HFFc6 (cell line): ENCODE results near the gene H3-3A. TPM values are rescaled to one million over a fixed set of nuclear protein-coding genes. Genes with fewer than 3 reads are reported as not detected.

Experiments used
- DNase-seq: peaks from one replicate; pipeline ENCODE4 v3.0.0-alpha.2; 2018
- H3K27ac Mint-ChIP-seq: 2 replicates; pipeline ENCODE4 v1.8.0; 2020; ENCODE audit warnings: mild to moderate bottlenecking, mixed read lengths
- H3K27me3 Mint-ChIP-seq: 2 replicates; pipeline ENCODE4 v1.8.0; 2021; ENCODE audit warnings: mild to moderate bottlenecking, moderate library complexity, mixed read lengths; ENCODE audit not compliant: insufficient read depth
- H3K36me3 Mint-ChIP-seq: 2 replicates; pipeline ENCODE4 v1.8.0; 2021; ENCODE audit warnings: low read depth, mixed read lengths
- H3K4me1 Mint-ChIP-seq: 2 replicates; pipeline ENCODE4 v1.8.0; 2020; ENCODE audit warnings: low read depth, mixed read lengths
- H3K4me3 Mint-ChIP-seq: 2 replicates; pipeline ENCODE4 v1.8.0; 2020; ENCODE audit warnings: mild to moderate bottlenecking, moderate library complexity, mixed read lengths
- H3K9me3 Mint-ChIP-seq: 2 replicates; pipeline ENCODE4 v1.8.0; 2020; ENCODE audit warnings: mild to moderate bottlenecking, mixed read lengths
- total RNA-seq, 6 experiments: library from RNA; stranded (reverse); fragmentation: NEBNext Ultra II Directional; extraction: Animal tissue kit (Norgen Biotek cat#: 25700); gene quantifications; 2 replicates in 1 of 6; 3 replicates in 5 of 6; pipeline ENCODE4 v1.2.3, GENCODE V29; 2021
- TF ChIP-seq, protein P1 (sequence below): fragments of 200-600 bp; sonication (generic); IDR thresholded peaks from 2 replicates; pipeline ENCODE4 v1.5.0; 2021; ENCODE audit warnings: antibody characterized with exemption, mild to moderate bottlenecking

Gene H3-3A
- total RNA-seq, 6 experiments from 2014 or later: 307 to 338 (median 326) TPM

DNA sequence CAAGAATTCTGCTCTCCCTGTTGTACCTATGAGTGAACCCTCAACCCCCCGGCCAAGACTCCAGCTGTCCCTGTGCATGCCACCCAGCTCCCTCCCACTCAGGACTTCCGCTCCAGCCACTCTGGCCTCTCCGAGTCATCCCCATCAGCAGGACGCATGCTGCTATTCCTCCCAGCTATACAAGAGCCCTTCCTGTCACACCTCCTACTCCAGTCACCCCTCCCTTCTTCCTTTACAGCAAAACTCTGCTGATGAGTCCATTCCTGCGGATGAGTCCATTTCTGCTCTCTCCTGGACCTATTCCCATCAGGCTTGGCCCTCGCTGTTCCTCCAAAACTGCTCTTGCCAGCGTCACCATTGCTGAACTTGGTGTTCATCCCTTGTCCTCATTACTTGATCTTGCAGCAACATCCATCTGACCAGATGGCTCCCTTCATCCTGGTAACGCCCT lies 42.2 kb downstream of the H3-3A start:
- H3K27ac Mint-ChIP-seq: no peak overlapping the region; the same call in 1 of the 2 replicates
- no peaks in the 10 kb centered on the region for H3K36me3 Mint-ChIP-seq
- H3K9me3 Mint-ChIP-seq: no peaks in the 10 kb centered on the region
- DNase-seq: peak; percentile 38
- peaks cover 36% of the 10 kb centered on the region for H3K4me1 Mint-ChIP-seq
- TF ChIP-seq, protein P1, sequence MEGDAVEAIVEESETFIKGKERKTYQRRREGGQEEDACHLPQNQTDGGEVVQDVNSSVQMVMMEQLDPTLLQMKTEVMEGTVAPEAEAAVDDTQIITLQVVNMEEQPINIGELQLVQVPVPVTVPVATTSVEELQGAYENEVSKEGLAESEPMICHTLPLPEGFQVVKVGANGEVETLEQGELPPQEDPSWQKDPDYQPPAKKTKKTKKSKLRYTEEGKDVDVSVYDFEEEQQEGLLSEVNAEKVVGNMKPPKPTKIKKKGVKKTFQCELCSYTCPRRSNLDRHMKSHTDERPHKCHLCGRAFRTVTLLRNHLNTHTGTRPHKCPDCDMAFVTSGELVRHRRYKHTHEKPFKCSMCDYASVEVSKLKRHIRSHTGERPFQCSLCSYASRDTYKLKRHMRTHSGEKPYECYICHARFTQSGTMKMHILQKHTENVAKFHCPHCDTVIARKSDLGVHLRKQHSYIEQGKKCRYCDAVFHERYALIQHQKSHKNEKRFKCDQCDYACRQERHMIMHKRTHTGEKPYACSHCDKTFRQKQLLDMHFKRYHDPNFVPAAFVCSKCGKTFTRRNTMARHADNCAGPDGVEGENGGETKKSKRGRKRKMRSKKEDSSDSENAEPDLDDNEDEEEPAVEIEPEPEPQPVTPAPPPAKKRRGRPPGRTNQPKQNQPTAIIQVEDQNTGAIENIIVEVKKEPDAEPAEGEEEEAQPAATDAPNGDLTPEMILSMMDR: no peak
- no peak overlapping the region for H3K4me3 Mint-ChIP-seq
- peaks cover under 1% of the 10 kb centered on the region for H3K27me3 Mint-ChIP-seq

DNA sequence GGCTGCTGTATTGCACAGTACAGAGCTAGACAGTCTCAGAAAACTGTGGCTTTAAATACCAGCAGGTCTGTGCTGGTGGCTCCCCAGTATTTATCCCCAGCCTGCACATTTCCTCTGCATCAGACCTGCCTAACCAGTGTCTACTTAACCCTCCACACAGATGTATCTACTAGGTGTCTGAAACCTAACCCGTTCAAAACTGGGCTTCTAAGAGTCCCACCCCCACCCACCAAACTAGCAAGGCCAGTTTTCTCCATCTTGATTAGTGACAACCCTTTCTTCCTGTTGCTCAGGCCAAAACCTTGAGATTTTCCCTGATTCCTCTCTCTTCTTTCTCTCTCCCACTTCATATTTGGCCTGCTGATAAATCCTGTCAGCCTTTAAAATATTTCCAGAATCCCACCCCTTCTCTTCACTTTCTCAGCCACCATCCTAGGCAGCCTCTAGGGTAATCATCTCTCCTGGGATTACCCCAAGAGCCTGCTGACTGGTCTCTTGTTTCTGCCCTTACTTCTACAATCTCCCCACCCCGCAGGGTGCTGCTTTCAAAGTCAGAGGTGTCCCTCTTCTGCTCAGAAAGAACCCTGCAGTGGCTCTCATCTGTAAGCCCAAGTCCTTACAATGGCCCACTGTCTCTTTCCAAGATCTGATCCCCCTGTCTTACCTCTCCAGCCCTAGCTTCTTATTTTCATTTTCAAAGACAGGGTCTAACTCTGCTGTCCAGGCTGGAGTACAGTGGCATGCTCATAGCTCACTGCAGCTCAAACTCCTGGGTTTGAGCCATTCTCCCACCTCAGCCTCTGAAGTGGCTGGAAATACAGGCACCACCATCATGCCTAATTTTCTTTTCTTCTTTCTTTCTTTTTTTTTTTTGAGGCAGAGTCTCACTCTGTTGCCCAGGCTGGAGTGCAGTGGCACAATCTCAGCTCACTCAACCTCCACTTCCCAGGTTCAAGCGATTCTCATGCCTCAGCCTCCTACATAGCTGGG lies 45.2 kb downstream of the H3-3A start:
- no peaks in the 10 kb centered on the region for H3K27me3 Mint-ChIP-seq
- H3K4me3 Mint-ChIP-seq: no peak overlapping the region
- DNase-seq: no peak
- H3K36me3 Mint-ChIP-seq: no peaks in the 10 kb centered on the region
- H3K4me1 Mint-ChIP-seq: peaks cover 34% of the 10 kb centered on the region
- no peaks in the 10 kb centered on the region for H3K9me3 Mint-ChIP-seq
- TF ChIP-seq, protein P1: no peak
- H3K27ac Mint-ChIP-seq: no peak overlapping the region

DNA sequence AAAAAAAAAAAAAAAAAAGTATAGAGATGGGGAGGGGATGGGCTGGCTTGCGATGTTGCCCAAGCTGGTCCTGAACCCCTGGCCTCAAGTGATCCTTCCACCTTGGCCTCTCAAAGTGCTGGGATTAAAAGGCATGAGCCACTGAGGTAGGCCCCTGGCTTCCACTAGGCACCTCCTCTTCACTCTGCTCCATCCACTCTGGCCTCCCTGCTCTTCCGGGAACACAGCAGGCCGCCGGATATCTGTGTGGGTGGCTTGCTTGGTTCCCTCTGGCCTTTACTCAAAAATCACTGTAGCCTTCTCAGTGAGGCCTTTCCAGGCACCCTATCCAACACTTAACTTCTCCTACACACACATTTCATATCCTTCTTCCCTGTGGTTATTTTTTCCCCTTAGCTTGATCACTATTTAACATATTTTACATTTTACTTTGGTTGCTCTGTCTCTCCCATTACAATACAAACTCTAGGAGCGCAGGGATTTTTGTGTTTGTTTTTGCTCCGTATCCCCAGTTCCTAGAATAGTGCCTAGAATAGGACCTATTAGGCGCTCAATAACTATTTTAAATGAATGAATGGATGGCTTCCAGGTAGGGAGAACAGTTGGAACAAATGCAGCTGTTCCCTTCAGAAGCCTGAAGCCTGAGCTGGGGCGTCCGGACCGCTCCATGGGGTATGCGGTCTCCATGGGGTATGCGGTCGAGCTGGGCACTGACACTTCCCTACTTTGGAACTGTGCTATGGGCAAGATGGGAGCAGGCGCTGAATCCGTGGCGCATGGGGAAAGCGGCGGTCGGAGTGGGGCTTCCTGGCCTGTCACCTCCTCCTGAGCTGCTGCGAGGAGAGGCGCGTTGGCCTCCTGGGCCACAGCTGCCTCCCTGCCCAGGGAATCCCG lies 46.7 kb downstream of the H3-3A start:
- Mint-ChIP-seq H3K27ac (peak overlapping the region; percentile 84), H3K27me3 (no peaks in the 10 kb centered on the region)

DNA sequence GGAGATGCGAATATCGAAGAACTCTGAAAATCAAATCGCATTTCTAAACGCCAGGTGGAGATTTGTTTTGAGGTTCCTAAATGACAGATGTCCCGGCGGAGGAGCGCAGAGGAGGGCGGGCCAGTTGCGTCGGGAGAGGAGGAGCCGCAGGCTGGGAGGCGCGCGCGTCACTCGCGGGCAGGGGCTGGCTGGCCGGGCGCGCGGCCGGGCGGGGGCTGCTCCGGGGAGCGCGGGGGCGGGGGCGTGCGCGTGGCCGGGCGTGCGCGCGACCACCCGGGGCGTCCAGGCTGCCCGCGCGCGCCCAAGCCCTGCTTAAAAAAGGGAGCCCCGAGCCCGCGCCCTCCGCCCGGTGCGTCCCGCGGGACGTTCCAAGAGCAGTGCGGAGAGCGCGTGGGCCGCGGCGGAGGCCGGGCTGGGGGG lies 47.3 kb downstream of the H3-3A start:
- Mint-ChIP-seq H3K36me3 (no peaks in the 10 kb centered on the region), H3K27me3 (no peaks in the 10 kb centered on the region), H3K4me1 (peaks cover 24% of the 10 kb centered on the region), H3K27ac (peak overlapping the region; percentile 84), H3K4me3 (peak overlapping the region; percentile 96), H3K9me3 (no peaks in the 10 kb centered on the region)
- TF ChIP-seq, protein P1: no peak
- DNase-seq: peak; percentile 62

More for the DNA sequence above, 46.7 kb downstream of the H3-3A start:
- TF ChIP-seq, protein P1: no peak
- Mint-ChIP-seq H3K36me3 (no peaks in the 10 kb centered on the region), H3K4me3 (peak overlapping the region; percentile 96), H3K9me3 (no peaks in the 10 kb centered on the region), H3K4me1 (peaks cover 30% of the 10 kb centered on the region)
- DNase-seq: no peak
